ENCODE measurements around the gene PRPS1. TPM values are rescaled to one million over a fixed set of nuclear protein-coding genes. Genes with fewer than 3 reads are reported as not detected.

PRPS1 gene
- polyA plus RNA-seq, 1 donor (not counting 4 experiments of a cell fraction or from before 2014, with no cell fraction given): 48.4 TPM

GRCh38 chrX:107581923-107582322, 46.4 kb upstream of the PRPS1 start:
- Histone ChIP-seq H4K20me1 (ENCODE audit: control insufficient read depth, extremely low read depth, insufficient read depth, low read length) (no peaks in the 10 kb centered on the region), H3K9me3 (ENCODE audit: control insufficient read depth, low read depth, low read length) (no peaks in the 10 kb centered on the region), H3K4me2 (ENCODE audit: control insufficient read depth, extremely low read depth, insufficient read depth, low read depth, low read length) (no peak overlapping the region), H3K36me3 (ENCODE audit: control insufficient read depth in 2 of 2, extremely low read depth in 1 of 2, insufficient read depth in 2 of 2, low read length in 2 of 2) (no peaks in the 10 kb centered on the region), H3K27me3 (ENCODE audit: control insufficient read depth, extremely low read depth, insufficient read depth, low read length) (no peaks in the 10 kb centered on the region), H3K27ac (ENCODE audit: control insufficient read depth, insufficient read depth, low read length) (no peak overlapping the region), H2AFZ (ENCODE audit: control insufficient read depth, low read length) (no peak overlapping the region), H3K4me1 (ENCODE audit: control insufficient read depth, extremely low read depth, insufficient read depth, low read length) (no peaks in the 10 kb centered on the region), H3K79me2 (ENCODE audit: control insufficient read depth, insufficient read depth, low read length) (no peaks in the 10 kb centered on the region), H3K4me3 (ENCODE audit: control insufficient read depth in 2 of 3, extremely low read depth in 1 of 3, insufficient read depth in 2 of 3, low read depth in 1 of 3, low read length in 3 of 3) (no peak overlapping the region), H3K9ac (ENCODE audit: control insufficient read depth, extremely low read depth, insufficient read depth, low read length) (no peak overlapping the region), H3K9me1 (ENCODE audit: control insufficient read depth, extremely low read depth, insufficient read depth, low read length) (no peaks in the 10 kb centered on the region)
- dilution Hi-C loops (cut with MboI; ENCODE audit: extremely low pct_ligation_motif_present, low sequenced_read_pairs): no loop called here
- FAIRE-seq (no peak), DNase-seq (ENCODE audit: low read depth, low spot score) (no peak)
- no peak for TF ChIP-seq CTCF (optimal IDR thresholded peaks at IDR 0.05 in 1 of 3, IDR thresholded peaks at IDR 0.05 in 1 of 3, conservative IDR thresholded peaks at IDR 0.05 in 1 of 3; ENCODE audit: extremely low read depth in 1 of 3, insufficient read depth in 2 of 3, low read length in 3 of 3)
- no peak for TF ChIP-seq EZH2 (IDR thresholded peaks at IDR 0.05; ENCODE audit: low read length)

- H2AFZ ChIP-seq (ENCODE audit: control insufficient read depth, low read length): no peak overlapping the region
- H3K27ac ChIP-seq (ENCODE audit: control insufficient read depth, insufficient read depth, low read length): no peak overlapping the region
- DNase-seq (ENCODE audit: low read depth, low spot score): no peak
- no peak overlapping the region for H3K4me3 ChIP-seq (ENCODE audit: control insufficient read depth in 2 of 3, extremely low read depth in 1 of 3, insufficient read depth in 2 of 3, low read depth in 1 of 3, low read length in 3 of 3)
- H3K9me3 ChIP-seq (ENCODE audit: control insufficient read depth, low read depth, low read length): no peaks in the 10 kb centered on the region
- no peak overlapping the region for H3K4me2 ChIP-seq (ENCODE audit: control insufficient read depth, extremely low read depth, insufficient read depth, low read depth, low read length)
- no peaks in the 10 kb centered on the region for H3K4me1 ChIP-seq (ENCODE audit: control insufficient read depth, extremely low read depth, insufficient read depth, low read length)
- no peaks in the 10 kb centered on the region for H4K20me1 ChIP-seq (ENCODE audit: control insufficient read depth, extremely low read depth, insufficient read depth, low read length)
- TF ChIP-seq EZH2 (IDR thresholded peaks at IDR 0.05; ENCODE audit: low read length) (no peak), CTCF (optimal IDR thresholded peaks at IDR 0.05 in 1 of 3, IDR thresholded peaks at IDR 0.05 in 1 of 3, conservative IDR thresholded peaks at IDR 0.05 in 1 of 3; ENCODE audit: extremely low read depth in 1 of 3, insufficient read depth in 2 of 3, low read length in 3 of 3) (no peak)
- H3K9me1 ChIP-seq (ENCODE audit: control insufficient read depth, extremely low read depth, insufficient read depth, low read length): no peaks in the 10 kb centered on the region
- no peak overlapping the region for H3K9ac ChIP-seq (ENCODE audit: control insufficient read depth, extremely low read depth, insufficient read depth, low read length)
- H3K27me3 ChIP-seq (ENCODE audit: control insufficient read depth, extremely low read depth, insufficient read depth, low read length): no peaks in the 10 kb centered on the region
- dilution Hi-C loops (cut with MboI; ENCODE audit: extremely low pct_ligation_motif_present, low sequenced_read_pairs): no loop called here
- no peak for FAIRE-seq
- no peaks in the 10 kb centered on the region for H3K36me3 ChIP-seq (ENCODE audit: control insufficient read depth in 2 of 2, extremely low read depth in 1 of 2, insufficient read depth in 2 of 2, low read length in 2 of 2)
- no peaks in the 10 kb centered on the region for H3K79me2 ChIP-seq (ENCODE audit: control insufficient read depth, insufficient read depth, low read length)
These were observed 39.1 kb upstream of the PRPS1 start for GRCh38 chrX:107589243-107589642.
